Astrocyte of the spinal cord (primary cell): ENCODE data around the gene LRP8.

Experiments
- DNase-seq: peaks from one replicate; pipeline ENCODE4 v3.0.0; 2011; ENCODE audit warnings: low read depth, low spot score
- H3K4me3 ChIP-seq: 2 replicates; pipeline ENCODE4 v1.5.1; 2011; ENCODE audit warnings: low read depth, mild to moderate bottlenecking, low read length, moderate library complexity
- CTCF ChIP-seq: IDR thresholded peaks from 2 replicates; pipeline ENCODE4 v1.5.1; 2012; ENCODE audit warnings: low read depth, mild to moderate bottlenecking, low read length, inconsistent platforms
- in situ Hi-C: cut with HindIII; loops from 2 replicates; pipeline ENCODE4 v1.10.0; 2017; ENCODE audit warnings: low sequenced_read_pairs

Gene LRP8

GRCh38 chr1:53258216-53258615 is 69.7 kb downstream of the LRP8 start:
- DNase-seq: no peak
- no peak for TF ChIP-seq CTCF
- in situ Hi-C loops: no loop called here
- H3K4me3 ChIP-seq: no peak overlapping the region

- no peak overlapping the region for H3K4me3 ChIP-seq
- TF ChIP-seq CTCF: no peak
- in situ Hi-C loops: no loop called here
- DNase-seq: no peak
Measured at GRCh38 chr1:53257454-53258081, 70.3 kb downstream of the LRP8 start.

- no peak for TF ChIP-seq CTCF
- no peak overlapping the region for H3K4me3 ChIP-seq
- DNase-seq: no peak
- in situ Hi-C loops: no loop called here
Measured at GRCh38 chr1:53256511-53257453, 71.1 kb downstream of the LRP8 start.

- peak; percentile 12 for TF ChIP-seq CTCF
- in situ Hi-C loops: no loop called here
- H3K4me3 ChIP-seq: no peak overlapping the region
- no peak for DNase-seq
Measured at GRCh38 chr1:53255031-53255430, 72.8 kb downstream of the LRP8 start.

GRCh38 chr1:53254011-53254640 is 73.7 kb downstream of the LRP8 start:
- in situ Hi-C loops: no loop called here
- no peak for TF ChIP-seq CTCF
- DNase-seq: no peak
- no peak overlapping the region for H3K4me3 ChIP-seq

- no peak for TF ChIP-seq CTCF
- no peak overlapping the region for H3K4me3 ChIP-seq
- DNase-seq: no peak
- in situ Hi-C loops: no loop called here
Measured at GRCh38 chr1:53250325-53250724, 77.5 kb downstream of the LRP8 start.
